KG1 (cell line): ENCODE results near the gene GALNT7.

Experiments
- DNase-seq: peaks from one replicate; lab custom pipeline; 2025; lab: John Stamatoyannopoulos, UW

Gene GALNT7

GRCh38 chr4:173236301-173236700 is 67.7 kb downstream of the GALNT7 start:
- no peak for DNase-seq

GRCh38 chr4:173237152-173237551 is 68.5 kb downstream of the GALNT7 start:
- no peak for DNase-seq

DNA sequence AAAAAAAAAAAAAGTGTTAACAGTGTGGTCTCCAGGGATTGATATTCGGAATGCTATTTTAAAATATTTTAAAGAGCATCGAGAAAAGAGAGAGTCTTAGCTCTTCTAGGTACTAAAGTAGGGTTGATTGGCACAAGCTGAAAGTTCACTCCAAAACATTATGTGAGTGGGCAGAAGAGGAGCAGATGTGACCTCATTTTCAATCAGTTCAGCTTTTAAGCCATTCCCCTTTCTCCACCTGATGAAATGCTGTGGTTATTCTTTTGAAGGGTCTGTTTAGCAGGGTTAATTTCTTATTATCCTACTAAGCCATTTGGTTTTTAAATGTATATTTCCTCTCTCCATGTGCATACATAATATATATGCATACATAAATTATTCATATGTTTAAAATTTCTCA is 69.2 kb downstream of the GALNT7 start:
- no peak for DNase-seq

DNA sequence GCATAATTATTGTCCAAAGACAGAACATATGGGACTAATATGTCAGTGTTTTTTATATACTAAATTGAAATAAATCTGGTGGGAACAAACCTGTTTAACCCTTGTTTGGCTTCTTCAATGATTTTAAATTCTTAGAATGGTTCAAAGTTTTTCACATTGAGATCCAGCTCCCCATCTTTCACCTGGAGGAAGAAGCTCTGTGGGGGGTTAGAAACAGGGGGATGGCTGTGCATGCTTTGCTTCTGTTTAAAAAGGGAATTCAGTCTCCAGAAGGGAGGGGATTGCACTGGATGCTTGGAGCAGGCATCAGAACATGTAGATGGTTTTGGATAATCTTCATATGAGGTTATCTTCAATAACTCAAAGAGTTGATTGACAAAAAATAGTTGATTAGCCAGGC is 72.1 kb downstream of the GALNT7 start:
- DNase-seq: no peak

GRCh38 chr4:173242466-173243250 is 74.0 kb downstream of the GALNT7 start:
- no peak for DNase-seq

DNA sequence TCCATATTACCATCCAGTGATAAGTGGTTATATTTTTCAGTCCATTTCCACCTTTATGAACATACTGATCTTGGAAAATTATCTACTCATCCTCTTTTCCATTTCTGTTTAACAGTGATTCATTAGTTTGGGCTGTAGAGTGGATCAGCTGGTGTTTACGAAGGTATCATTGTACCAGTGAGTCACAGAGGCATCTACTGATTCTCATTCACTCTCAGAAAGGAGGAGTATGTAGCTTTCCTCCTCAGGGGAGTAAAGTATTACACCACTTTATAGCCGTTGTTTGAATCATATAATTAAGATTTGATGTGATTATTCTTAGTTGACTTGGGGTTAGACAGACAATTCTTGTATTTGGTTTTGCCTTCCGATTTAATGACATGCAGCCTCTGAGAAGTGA is 74.7 kb downstream of the GALNT7 start:
- DNase-seq: no peak

DNA sequence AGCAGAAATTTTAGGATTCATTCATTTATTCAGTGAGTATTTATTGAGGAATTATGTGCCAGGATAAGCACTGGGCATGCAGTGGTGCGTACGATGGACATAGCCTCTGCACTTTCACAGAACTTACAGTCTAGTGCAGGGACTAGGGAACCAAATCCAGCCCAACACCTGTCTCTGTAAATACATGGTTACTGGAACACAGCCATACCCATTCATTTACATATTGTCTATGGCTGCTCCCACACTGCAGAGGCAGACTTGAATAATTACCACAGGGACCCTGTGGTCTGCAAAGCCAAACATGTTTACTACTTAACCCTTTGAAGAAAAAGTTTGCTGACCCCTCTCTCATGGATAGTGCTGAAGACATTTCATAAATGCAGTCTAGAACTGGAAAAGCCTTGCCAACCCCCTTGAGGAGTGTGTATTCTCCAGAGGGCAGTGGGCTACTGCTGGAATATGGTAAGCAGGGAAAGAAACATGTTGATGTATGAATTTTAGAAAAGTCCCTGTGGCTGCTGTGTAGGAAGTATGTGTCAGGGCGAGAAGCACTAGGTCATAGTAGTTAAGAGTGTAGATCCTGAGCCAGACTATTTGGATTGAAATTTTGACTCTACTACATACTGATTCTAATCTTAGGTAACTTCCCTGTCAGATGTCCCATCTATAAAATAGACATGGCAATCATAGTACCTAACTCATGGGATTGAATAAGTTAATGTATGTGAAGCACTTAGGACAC is 75.5 kb downstream of the GALNT7 start:
- no peak for DNase-seq

- no peak for DNase-seq
Measured at GRCh38 chr4:173245952-173246351, 77.3 kb downstream of the GALNT7 start.

- DNase-seq: no peak
Measured at GRCh38 chr4:173246719-173247118, 78.1 kb downstream of the GALNT7 start.

GRCh38 chr4:173247321-173247720 is 78.7 kb downstream of the GALNT7 start:
- no peak for DNase-seq

GRCh38 chr4:173248690-173249089 is 80.1 kb downstream of the GALNT7 start:
- no peak for DNase-seq

GRCh38 chr4:173252024-173252935 is 83.7 kb downstream of the GALNT7 start:
- DNase-seq: no peak

DNA sequence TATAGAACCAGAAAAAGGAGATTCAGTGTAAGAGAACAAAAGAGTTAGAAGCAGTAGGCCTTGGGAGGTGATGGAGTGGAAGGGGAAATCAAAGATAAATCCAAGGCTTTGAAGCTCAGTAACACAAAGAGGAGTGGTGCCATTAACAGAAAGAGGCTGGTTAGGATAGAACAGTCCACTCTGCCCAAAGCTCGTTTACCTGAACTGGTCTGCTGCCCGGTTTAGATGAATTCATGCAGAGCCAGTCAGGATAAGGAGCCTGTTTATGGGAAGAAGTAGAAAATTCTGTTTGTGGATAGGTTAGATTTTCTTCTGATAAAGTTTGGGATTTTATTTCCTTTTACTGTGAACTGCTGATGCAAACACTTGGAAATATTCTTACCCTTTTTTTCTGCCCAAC is 85.0 kb downstream of the GALNT7 start:
- no peak for DNase-seq

DNA sequence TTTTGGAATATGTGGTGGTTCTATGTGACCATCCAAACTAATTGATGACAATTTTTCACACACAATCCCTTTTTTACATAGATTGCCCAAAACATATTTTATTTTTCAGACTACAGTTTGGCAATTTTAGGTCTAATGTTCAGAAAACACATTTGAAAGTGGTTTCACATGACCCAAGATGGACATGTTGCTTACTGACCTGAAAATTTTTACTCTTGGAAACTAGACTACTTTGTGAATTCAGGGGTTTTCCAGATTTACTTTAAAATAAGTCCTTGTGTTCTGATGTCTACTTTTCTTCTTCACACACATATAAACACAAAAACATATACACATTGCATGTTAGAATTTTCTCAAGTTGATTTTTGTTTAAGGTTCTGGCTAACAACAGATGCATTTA is 86.0 kb downstream of the GALNT7 start:
- DNase-seq: no peak

GRCh38 chr4:173256825-173257224 is 88.2 kb downstream of the GALNT7 start:
- no peak for DNase-seq

DNA sequence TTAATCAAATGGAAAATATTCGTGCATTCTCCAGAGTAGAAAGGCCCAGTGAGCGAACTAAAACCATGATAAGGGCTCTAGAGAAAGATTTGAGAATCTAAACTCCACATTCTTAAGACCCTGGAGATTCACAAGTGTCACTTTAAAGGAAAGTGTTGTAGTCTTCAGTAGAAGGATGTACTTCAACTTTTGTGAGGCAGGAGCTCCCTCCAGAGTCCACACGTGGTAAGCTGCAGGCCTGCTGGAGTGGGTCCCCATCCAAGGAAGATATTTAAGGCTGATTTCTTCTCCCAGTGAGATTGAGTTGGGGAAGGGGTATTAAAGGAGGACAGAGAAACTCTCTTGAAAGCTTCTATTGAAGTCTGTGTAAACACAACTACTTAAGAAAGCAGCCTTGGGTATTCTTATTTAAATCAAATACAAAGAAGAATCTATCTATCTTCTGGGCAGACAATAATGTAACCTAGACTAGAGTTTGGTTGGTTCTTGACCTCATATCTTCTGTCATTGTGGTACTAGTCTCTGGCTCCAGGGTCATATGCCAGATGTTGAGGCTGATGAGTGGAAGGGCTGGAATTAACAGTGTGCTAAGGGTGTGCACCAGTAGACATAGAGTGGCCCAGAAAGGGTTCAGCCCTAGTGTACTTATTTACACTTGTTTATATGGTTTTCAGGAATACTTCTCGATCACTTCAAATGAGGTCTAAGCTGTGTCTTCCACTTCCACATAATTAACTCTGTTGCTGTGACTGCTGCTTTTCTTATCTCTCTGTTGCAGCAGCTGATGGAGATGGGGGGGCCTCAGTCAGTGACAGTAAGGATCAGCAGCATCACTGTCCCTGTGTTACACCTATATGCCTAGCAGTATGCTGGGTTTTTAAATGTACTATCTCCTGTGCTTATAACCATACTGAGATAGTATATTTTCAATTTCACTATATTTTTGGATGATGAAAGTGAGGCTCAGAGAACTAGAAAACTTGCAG is 89.4 kb downstream of the GALNT7 start:
- no peak for DNase-seq

GRCh38 chr4:173258866-173259265 is 90.3 kb downstream of the GALNT7 start:
- no peak for DNase-seq

DNA sequence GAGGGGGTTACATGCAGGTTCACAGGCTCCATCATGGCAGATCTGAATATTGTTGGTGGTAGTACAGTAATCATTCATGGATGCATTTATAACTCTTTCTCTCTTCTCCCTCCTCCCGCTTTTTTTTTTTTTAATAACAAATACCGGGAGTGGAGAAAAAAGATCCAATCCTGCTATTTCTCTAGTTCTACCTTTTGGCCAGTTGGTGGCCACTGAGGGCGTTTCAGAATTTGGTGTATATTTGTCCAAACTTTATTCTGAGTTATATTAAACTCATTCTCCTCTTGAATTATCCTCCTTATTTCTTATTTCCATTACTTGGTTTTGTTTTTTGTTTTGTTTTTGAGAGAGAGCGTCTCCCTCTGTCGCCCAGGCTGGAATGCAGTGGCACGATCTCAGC is 90.7 kb downstream of the GALNT7 start:
- no peak for DNase-seq

DNA sequence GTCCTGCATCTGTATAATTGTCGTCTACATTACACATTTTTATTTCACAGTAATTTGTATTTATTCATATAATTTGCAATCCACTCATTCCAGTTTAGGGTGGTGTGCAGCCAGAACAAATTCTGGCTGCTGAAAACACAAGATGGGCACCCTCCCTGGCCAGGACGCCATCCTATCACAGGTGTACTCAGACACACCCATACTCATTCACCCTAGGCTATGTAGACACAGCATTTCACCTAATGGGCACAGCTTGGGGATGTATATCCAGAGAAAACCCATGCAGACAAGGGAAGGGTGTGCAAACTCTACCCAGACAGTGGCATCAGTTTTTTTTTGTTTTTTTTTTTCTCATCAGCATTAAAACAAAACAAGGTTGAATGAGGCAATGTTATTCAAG is 92.4 kb downstream of the GALNT7 start:
- DNase-seq: no peak

GRCh38 chr4:173262375-173262774 is 93.8 kb downstream of the GALNT7 start:
- no peak for DNase-seq

GRCh38 chr4:173264245-173264644 is 95.6 kb downstream of the GALNT7 start:
- DNase-seq: no peak
